Tibial nerve (tissue), 4 donors: ENCODE data around the gene CORO1C.

Experiments
- EP300 ChIP-seq, 2 donors: sonication (generic); formaldehyde crosslinking; IDR thresholded peaks; one replicate each; pipeline ENCODE4 v1.6.1; 2017; ENCODE audit warnings: antibody characterized with exemption in 2 of 2, mild to moderate bottlenecking in 1 of 2
- TF ChIP-seq, protein P1 (sequence below), 5 experiments: fragments of 200-600 bp in 3 of 5; fragments of 450-650 bp in 2 of 5; sonication (generic) in 3 of 5; IDR thresholded peaks; one replicate each; pipeline ENCODE4 v1.5.1; 2016 to 2019; ENCODE audit warnings: antibody characterized with exemption in 5 of 5, mild to moderate bottlenecking in 3 of 5, moderate library complexity in 2 of 5

- TF ChIP-seq, protein P1, sequence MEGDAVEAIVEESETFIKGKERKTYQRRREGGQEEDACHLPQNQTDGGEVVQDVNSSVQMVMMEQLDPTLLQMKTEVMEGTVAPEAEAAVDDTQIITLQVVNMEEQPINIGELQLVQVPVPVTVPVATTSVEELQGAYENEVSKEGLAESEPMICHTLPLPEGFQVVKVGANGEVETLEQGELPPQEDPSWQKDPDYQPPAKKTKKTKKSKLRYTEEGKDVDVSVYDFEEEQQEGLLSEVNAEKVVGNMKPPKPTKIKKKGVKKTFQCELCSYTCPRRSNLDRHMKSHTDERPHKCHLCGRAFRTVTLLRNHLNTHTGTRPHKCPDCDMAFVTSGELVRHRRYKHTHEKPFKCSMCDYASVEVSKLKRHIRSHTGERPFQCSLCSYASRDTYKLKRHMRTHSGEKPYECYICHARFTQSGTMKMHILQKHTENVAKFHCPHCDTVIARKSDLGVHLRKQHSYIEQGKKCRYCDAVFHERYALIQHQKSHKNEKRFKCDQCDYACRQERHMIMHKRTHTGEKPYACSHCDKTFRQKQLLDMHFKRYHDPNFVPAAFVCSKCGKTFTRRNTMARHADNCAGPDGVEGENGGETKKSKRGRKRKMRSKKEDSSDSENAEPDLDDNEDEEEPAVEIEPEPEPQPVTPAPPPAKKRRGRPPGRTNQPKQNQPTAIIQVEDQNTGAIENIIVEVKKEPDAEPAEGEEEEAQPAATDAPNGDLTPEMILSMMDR (IDR thresholded peaks at IDR 0.05): no peak
- no peak for TF ChIP-seq EP300 (IDR thresholded peaks at IDR 0.05)
Observed at GRCh38 chr12:108696996-108697290, 34.4 kb downstream of the CORO1C start.
